ENCODE results near the gene MT1A.

- TF ChIP-seq RAD21 (IDR thresholded peaks at IDR 0.05; ENCODE audit: low read length) (no peak), TEAD4 (IDR thresholded peaks at IDR 0.05; ENCODE audit: borderline replicate concordance, insufficient read depth) (no peak), MEF2A (IDR thresholded peaks at IDR 0.05; ENCODE audit: borderline replicate concordance, low read depth) (no peak), CTCF (IDR thresholded peaks at IDR 0.05) (no peak), POLR2AphosphoS5 (IDR thresholded peaks at IDR 0.05; ENCODE audit: low read depth, low read length) (no peak), SIN3A (IDR thresholded peaks at IDR 0.05; ENCODE audit: borderline replicate concordance, low read depth, low read length) (no peak), EP300 (IDR thresholded peaks at IDR 0.05; ENCODE audit: borderline replicate concordance in 1 of 2, low read depth in 1 of 2, low read length in 1 of 2) (no peak), ELF1 (IDR thresholded peaks at IDR 0.05) (no peak)
Observed at GRCh38 chr16:56645311-56645710, 6.8 kb downstream of the MT1A start.

Measured in SK-N-SH (cell line).